ENCODE measurements around the gene BRPF1.
A peak's percentile ranks its signal among the peaks of the same experiment; 100 is the strongest.

Gene BRPF1

GRCh38 chr3:9731206-9732079 is at the start of gene BRPF1:
TSS of gene BRPF1 (plus strand) at chr3:9731735. CDS start at chr3:9734141, 2,406 bp downstream.
- H3K27ac Mint-ChIP-seq: peak within 1 kb of the TSS; percentile 93
- H3K4me3 Mint-ChIP-seq: peak within 1 kb of the TSS; percentile 99
- H3K27me3 Mint-ChIP-seq: no peaks in the 10 kb centered on the region
- peaks cover 38% of the 10 kb centered on the region for H3K4me1 Mint-ChIP-seq
- ATAC-seq (ENCODE audit: low read depth): peak; percentile 90
- H3K9me3 Mint-ChIP-seq: no peaks in the 10 kb centered on the region
- peaks cover 5% of the 10 kb centered on the region for H3K36me3 Mint-ChIP-seq
- DNase-seq (ENCODE audit: low spot score in 2 of 2): peak; percentile 96 to 97

DNA sequence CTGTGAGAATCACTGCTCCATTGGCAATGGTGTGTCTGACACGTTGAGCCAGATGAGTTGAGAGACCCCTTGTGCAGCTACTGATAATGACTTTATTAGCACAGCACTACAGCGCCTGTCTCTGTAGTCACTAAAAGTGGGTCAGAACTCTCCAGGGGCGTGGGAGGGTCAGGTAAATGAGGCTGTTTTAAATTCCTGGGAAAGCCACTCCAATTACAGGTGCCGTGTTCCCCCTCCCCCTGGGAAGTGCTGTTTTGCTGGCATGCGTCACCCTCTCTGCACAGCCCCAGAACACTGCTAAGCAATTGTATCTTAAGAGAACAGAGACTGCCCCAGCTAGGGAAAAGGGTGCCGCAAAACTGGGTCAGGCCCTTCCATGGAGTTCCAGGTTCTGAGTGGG is 49.4 kb upstream of the BRPF1 start:
- peaks cover 64% of the 10 kb centered on the region for H3K36me3 Mint-ChIP-seq
- no peaks in the 10 kb centered on the region for H3K9me3 Mint-ChIP-seq
- no peak for DNase-seq (ENCODE audit: low spot score in 2 of 2)
- H3K4me1 Mint-ChIP-seq: peaks cover 8% of the 10 kb centered on the region
- no peak for ATAC-seq (ENCODE audit: low read depth)
- no peaks in the 10 kb centered on the region for H3K27me3 Mint-ChIP-seq
- H3K27ac Mint-ChIP-seq: no peak overlapping the region
- no peak overlapping the region for H3K4me3 Mint-ChIP-seq

DNA sequence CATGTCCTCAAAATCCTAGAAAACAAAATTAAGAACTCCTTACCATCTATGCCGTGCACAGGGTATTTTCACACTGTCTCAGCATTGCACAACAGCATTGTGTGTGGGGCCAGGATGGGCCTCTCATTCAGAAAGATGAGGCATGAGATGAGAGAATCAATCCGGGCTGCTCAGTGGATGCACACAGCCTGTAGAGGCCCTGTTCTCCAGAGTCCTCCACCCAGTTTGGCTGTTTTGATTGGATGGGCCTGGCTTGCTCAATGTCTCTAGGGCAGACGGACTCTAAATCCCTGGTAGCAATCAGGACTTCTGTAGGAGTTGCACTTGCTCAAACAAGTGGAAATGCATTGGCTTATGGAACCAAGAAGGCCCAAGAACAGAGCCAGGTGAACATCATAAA is 48.1 kb upstream of the BRPF1 start:
- Mint-ChIP-seq H3K36me3 (peaks cover 61% of the 10 kb centered on the region), H3K9me3 (no peaks in the 10 kb centered on the region), H3K27me3 (no peaks in the 10 kb centered on the region), H3K4me3 (no peak overlapping the region), H3K4me1 (peaks cover 8% of the 10 kb centered on the region), H3K27ac (no peak overlapping the region)
- no peak for ATAC-seq (ENCODE audit: low read depth)
- no peak for DNase-seq (ENCODE audit: low spot score in 2 of 2)

GRCh38 chr3:9685216-9686049 is 46.1 kb upstream of the BRPF1 start:
- Mint-ChIP-seq H3K36me3 (peaks cover 59% of the 10 kb centered on the region), H3K9me3 (no peaks in the 10 kb centered on the region), H3K27me3 (no peaks in the 10 kb centered on the region), H3K27ac (no peak overlapping the region), H3K4me3 (no peak overlapping the region), H3K4me1 (peaks cover 19% of the 10 kb centered on the region)
- ATAC-seq (ENCODE audit: low read depth): no peak
- DNase-seq (ENCODE audit: low spot score in 2 of 2): no peak

- no peak overlapping the region for H3K27ac Mint-ChIP-seq
- H3K27me3 Mint-ChIP-seq: no peaks in the 10 kb centered on the region
- DNase-seq (ENCODE audit: low spot score in 2 of 2) (no peak), ATAC-seq (ENCODE audit: low read depth) (no peak)
- H3K4me3 Mint-ChIP-seq: no peak overlapping the region
- H3K9me3 Mint-ChIP-seq: no peaks in the 10 kb centered on the region
- peaks cover 20% of the 10 kb centered on the region for H3K4me1 Mint-ChIP-seq
- peaks cover 58% of the 10 kb centered on the region for H3K36me3 Mint-ChIP-seq
Observed at GRCh38 chr3:9686050-9686550, 45.4 kb upstream of the BRPF1 start.

DNA sequence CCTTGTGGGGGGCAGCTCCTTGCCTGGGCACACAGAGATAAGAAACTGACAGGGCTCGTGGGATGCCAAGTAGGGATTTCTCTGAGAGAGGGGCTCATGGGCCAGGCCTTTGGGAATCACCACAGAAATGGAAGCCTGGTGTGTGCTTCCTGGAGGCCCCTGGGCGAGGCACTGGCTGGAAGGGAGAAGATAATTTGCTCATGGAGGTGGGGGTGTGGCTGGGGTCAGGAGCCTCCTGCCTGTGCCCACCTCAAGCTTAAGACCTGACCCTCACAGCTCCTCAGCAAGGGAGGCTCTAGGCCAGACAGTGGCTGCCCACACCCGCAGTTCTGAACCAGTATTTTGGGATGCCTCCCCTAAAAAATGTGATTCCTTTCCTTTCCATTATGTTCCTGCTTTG is 44.8 kb upstream of the BRPF1 start:
- Mint-ChIP-seq H3K27me3 (no peaks in the 10 kb centered on the region), H3K27ac (no peak overlapping the region)

DNA sequence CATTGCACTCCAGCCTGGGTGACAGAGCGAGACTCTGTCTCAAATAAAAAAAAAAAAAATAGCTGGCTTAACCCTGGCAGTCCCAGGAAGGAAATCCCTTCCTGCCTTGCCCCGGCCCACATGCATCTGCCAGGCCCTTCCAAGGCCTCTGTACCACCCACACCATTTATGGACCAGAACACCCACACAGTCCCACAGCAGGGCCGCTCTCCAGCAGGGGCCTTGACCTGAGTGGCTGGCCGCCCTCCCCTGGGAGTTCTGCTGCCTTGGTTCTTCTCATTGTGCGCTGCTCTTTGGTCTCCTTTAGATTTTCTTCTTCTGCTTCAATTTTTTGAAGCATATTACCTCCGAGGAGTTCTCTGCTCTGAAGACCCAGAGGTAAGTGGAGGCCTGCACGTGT is 44.0 kb upstream of the BRPF1 start:
- no peaks in the 10 kb centered on the region for H3K9me3 Mint-ChIP-seq
- ATAC-seq (ENCODE audit: low read depth): no peak
- H3K27ac Mint-ChIP-seq: no peak overlapping the region
- H3K36me3 Mint-ChIP-seq: peaks cover 52% of the 10 kb centered on the region
- no peak overlapping the region for H3K4me3 Mint-ChIP-seq
- no peak for DNase-seq (ENCODE audit: low spot score in 2 of 2)
- peaks cover 22% of the 10 kb centered on the region for H3K4me1 Mint-ChIP-seq
- H3K27me3 Mint-ChIP-seq: no peaks in the 10 kb centered on the region

More for the DNA sequence above, 44.8 kb upstream of the BRPF1 start:
- Mint-ChIP-seq H3K9me3 (no peaks in the 10 kb centered on the region), H3K36me3 (peaks cover 52% of the 10 kb centered on the region), H3K4me3 (no peak overlapping the region), H3K4me1 (peaks cover 22% of the 10 kb centered on the region)
- ATAC-seq (ENCODE audit: low read depth) (no peak), DNase-seq (ENCODE audit: low spot score in 2 of 2) (no peak)

DNA sequence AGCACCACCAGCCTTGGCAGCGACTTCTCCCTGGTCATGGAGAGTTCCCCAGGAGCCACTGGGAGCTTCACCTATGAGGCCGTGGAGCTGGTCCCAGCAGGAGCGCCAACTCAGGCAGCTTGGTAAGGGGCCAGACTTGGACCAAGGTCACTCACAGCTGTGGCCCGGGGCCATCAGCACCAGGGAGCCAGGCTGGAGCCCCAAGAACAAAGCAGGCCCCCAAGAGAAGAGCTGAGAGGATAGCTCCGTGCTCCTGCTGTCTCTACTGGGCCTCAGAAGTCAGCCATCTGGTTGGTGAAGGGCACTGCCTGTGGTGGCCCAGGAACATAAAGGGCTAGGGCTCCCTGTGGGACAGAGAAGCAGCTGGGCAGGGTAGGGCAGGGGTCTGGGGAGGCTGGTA is 42.6 kb upstream of the BRPF1 start:
- DNase-seq (ENCODE audit: low spot score in 2 of 2) (no peak), ATAC-seq (ENCODE audit: low read depth) (no peak)
- H3K27ac Mint-ChIP-seq: no peak overlapping the region
- H3K27me3 Mint-ChIP-seq: no peaks in the 10 kb centered on the region
- peaks cover 22% of the 10 kb centered on the region for H3K4me1 Mint-ChIP-seq
- H3K36me3 Mint-ChIP-seq: peaks cover 60% of the 10 kb centered on the region
- H3K9me3 Mint-ChIP-seq: no peaks in the 10 kb centered on the region
- H3K4me3 Mint-ChIP-seq: no peak overlapping the region

- ATAC-seq (ENCODE audit: low read depth): no peak
- H3K4me3 Mint-ChIP-seq: no peak overlapping the region
- peaks cover 22% of the 10 kb centered on the region for H3K4me1 Mint-ChIP-seq
- H3K27me3 Mint-ChIP-seq: no peaks in the 10 kb centered on the region
- no peak for DNase-seq (ENCODE audit: low spot score in 2 of 2)
- H3K36me3 Mint-ChIP-seq: peaks cover 59% of the 10 kb centered on the region
- no peak overlapping the region for H3K27ac Mint-ChIP-seq
- no peaks in the 10 kb centered on the region for H3K9me3 Mint-ChIP-seq
Observed at GRCh38 chr3:9689757-9690156, 41.8 kb upstream of the BRPF1 start.

- Mint-ChIP-seq H3K4me3 (peak overlapping the region; percentile 17), H3K27me3 (no peaks in the 10 kb centered on the region), H3K27ac (peak overlapping the region; percentile 74), H3K36me3 (peaks cover 58% of the 10 kb centered on the region), H3K4me1 (peaks cover 20% of the 10 kb centered on the region), H3K9me3 (no peaks in the 10 kb centered on the region)
- DNase-seq (ENCODE audit: low spot score in 2 of 2) (peak; percentile 41), ATAC-seq (ENCODE audit: low read depth) (peak; percentile 98)
Observed at GRCh38 chr3:9690451-9691450, 40.8 kb upstream of the BRPF1 start.

DNA sequence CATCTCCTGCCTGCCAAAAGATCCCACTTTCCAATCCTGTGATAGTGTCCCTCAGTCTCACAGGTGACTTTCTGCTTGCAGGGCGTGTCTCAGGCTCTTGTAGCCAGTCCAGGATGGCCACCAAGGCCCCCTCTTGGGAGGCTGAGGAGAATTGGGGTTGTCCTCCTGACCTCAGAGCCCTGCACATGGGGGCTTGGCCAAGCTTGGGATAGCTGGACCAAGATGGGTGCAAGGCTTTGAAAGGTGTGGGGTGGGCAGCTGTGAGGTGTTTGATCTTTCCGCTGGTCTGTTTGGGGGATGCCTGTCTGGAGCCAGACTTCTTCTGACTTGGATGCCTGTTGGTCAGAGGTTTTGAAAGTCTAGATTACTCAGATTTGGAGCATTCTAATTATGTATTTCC is 39.9 kb upstream of the BRPF1 start:
- Mint-ChIP-seq H3K27ac (no peak overlapping the region), H3K27me3 (no peaks in the 10 kb centered on the region), H3K36me3 (peaks cover 53% of the 10 kb centered on the region)

DNA sequence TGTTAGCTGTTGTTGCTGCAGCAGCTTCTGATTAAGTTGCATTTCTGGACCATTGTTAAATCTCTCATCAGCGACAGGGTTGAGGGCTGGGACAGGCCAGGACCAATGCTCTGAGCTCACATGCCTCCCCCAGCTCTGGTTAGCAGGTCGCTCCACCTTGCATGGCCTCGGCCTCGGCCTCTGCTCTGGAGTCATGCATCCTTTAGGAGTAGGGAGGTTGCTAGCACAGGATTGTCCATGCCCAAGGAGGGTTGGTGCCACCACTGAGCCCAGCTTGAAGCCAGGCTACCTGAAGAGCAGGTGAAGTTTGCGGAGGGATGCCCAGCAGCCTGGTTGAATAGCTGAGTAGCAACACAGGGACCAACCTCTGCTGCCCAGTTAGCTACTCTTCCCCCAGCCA is 39.1 kb upstream of the BRPF1 start:
- ATAC-seq (ENCODE audit: low read depth): no peak
- Mint-ChIP-seq H3K4me3 (no peak overlapping the region), H3K9me3 (no peaks in the 10 kb centered on the region)

More for the DNA sequence above, 39.9 kb upstream of the BRPF1 start:
- H3K9me3 Mint-ChIP-seq: no peaks in the 10 kb centered on the region
- H3K4me1 Mint-ChIP-seq: peaks cover 20% of the 10 kb centered on the region
- H3K4me3 Mint-ChIP-seq: no peak overlapping the region
- DNase-seq (ENCODE audit: low spot score in 2 of 2): no peak
- no peak for ATAC-seq (ENCODE audit: low read depth)

GRCh38 chr3:9695345-9695744 is 36.2 kb upstream of the BRPF1 start:
- H3K27me3 Mint-ChIP-seq: no peaks in the 10 kb centered on the region
- no peak overlapping the region for H3K4me3 Mint-ChIP-seq
- DNase-seq (ENCODE audit: low spot score in 2 of 2) (no peak), ATAC-seq (ENCODE audit: low read depth) (no peak)
- no peaks in the 10 kb centered on the region for H3K9me3 Mint-ChIP-seq
- no peak overlapping the region for H3K27ac Mint-ChIP-seq
- peaks cover 53% of the 10 kb centered on the region for H3K36me3 Mint-ChIP-seq
- peaks cover 15% of the 10 kb centered on the region for H3K4me1 Mint-ChIP-seq

More for the DNA sequence above, 39.1 kb upstream of the BRPF1 start:
- Mint-ChIP-seq H3K27ac (no peak overlapping the region), H3K36me3 (peaks cover 53% of the 10 kb centered on the region), H3K27me3 (no peaks in the 10 kb centered on the region), H3K4me1 (peaks cover 20% of the 10 kb centered on the region)
- DNase-seq (ENCODE audit: low spot score in 2 of 2): no peak

Data from memory B cell (primary cell).